ENCODE data around the gene TNK1.

The TNK1 gene

GRCh38 chr17:7389924-7390910 lies 9.3 kb downstream of the TNK1 start:
- TF ChIP-seq CREB1 (IDR thresholded peaks at IDR 0.05; ENCODE audit: low read depth), result no peak
- no peak for TF ChIP-seq NFIC (IDR thresholded peaks at IDR 0.05)
- TF ChIP-seq ZBTB7A (IDR thresholded peaks at IDR 0.05; ENCODE audit: low read depth), result no peak
- TF ChIP-seq REST (IDR thresholded peaks at IDR 0.05; ENCODE audit: low read depth), result no peak
- TF ChIP-seq EP300 (IDR thresholded peaks at IDR 0.05; ENCODE audit: borderline replicate concordance), result no peak
- no peak for TF ChIP-seq EGR1 (IDR thresholded peaks at IDR 0.05)
- TF ChIP-seq TCF12 (IDR thresholded peaks at IDR 0.05; ENCODE audit: low read depth), result no peak
- TF ChIP-seq CEBPB (IDR thresholded peaks at IDR 0.05), result no peak
- TF ChIP-seq, protein P1, sequence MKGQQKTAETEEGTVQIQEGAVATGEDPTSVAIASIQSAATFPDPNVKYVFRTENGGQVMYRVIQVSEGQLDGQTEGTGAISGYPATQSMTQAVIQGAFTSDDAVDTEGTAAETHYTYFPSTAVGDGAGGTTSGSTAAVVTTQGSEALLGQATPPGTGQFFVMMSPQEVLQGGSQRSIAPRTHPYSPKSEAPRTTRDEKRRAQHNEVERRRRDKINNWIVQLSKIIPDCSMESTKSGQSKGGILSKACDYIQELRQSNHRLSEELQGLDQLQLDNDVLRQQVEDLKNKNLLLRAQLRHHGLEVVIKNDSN (IDR thresholded peaks at IDR 0.05), result no peak
- TF ChIP-seq FOXM1 (IDR thresholded peaks at IDR 0.05; ENCODE audit: borderline replicate concordance, low read depth), result no peak
- no peak for TF ChIP-seq TEAD4 (IDR thresholded peaks at IDR 0.05)
- no peak for TF ChIP-seq TAF1 (IDR thresholded peaks at IDR 0.05; ENCODE audit: low read depth)
- TF ChIP-seq MAX (IDR thresholded peaks at IDR 0.05), result no peak
- TF ChIP-seq YY1 (IDR thresholded peaks at IDR 0.05; ENCODE audit: low read depth), result no peak
- no peak for TF ChIP-seq RAD21 (IDR thresholded peaks at IDR 0.05; ENCODE audit: low read depth)

DNA sequence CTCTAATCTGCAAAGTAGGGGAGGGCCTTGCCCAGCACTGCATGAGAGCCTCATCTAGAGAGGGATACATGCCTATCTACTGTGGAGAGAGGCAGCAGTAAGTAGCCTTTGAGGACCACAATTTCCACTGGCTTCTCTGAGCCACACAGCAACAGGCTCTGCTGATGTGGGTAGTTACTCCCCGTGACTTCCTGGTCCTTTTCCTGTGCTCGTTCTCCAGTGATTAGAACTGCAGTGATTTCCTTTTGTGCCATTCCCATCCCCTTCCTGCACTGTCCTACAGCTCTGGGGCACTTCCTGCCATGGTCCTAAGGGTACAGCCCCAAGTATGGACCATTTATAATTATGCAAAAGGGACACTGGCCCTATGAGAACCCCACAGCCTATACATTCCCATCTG lies 10.4 kb downstream of the TNK1 start:
- TF ChIP-seq, protein P1 (IDR thresholded peaks at IDR 0.05), result no peak
- TF ChIP-seq RAD21 (IDR thresholded peaks at IDR 0.05; ENCODE audit: low read depth) (no peak), CREB1 (IDR thresholded peaks at IDR 0.05; ENCODE audit: low read depth) (no peak), EGR1 (IDR thresholded peaks at IDR 0.05) (no peak), TCF12 (IDR thresholded peaks at IDR 0.05; ENCODE audit: low read depth) (no peak), REST (IDR thresholded peaks at IDR 0.05; ENCODE audit: low read depth) (no peak), YY1 (IDR thresholded peaks at IDR 0.05; ENCODE audit: low read depth) (no peak)

GRCh38 chr17:7392696-7393612 lies 12.1 kb downstream of the TNK1 start:
- no peak for TF ChIP-seq RAD21 (IDR thresholded peaks at IDR 0.05; ENCODE audit: low read depth)
- TF ChIP-seq EP300 (IDR thresholded peaks at IDR 0.05; ENCODE audit: borderline replicate concordance), result no peak
- no peak for TF ChIP-seq NFIC (IDR thresholded peaks at IDR 0.05)
- TF ChIP-seq CEBPB (IDR thresholded peaks at IDR 0.05), result no peak
- no peak for TF ChIP-seq CREB1 (IDR thresholded peaks at IDR 0.05; ENCODE audit: low read depth)
- no peak for TF ChIP-seq REST (IDR thresholded peaks at IDR 0.05; ENCODE audit: low read depth)
- TF ChIP-seq, protein P1 (IDR thresholded peaks at IDR 0.05), result no peak
- TF ChIP-seq MAX (IDR thresholded peaks at IDR 0.05), result no peak
- no peak for TF ChIP-seq EGR1 (IDR thresholded peaks at IDR 0.05)
- no peak; the same call in 1 of the 2 replicates for TF ChIP-seq TAF1 (IDR thresholded peaks at IDR 0.05; ENCODE audit: low read depth)
- no peak for TF ChIP-seq TEAD4 (IDR thresholded peaks at IDR 0.05)
- no peak for TF ChIP-seq FOXM1 (IDR thresholded peaks at IDR 0.05; ENCODE audit: borderline replicate concordance, low read depth)
- TF ChIP-seq YY1 (IDR thresholded peaks at IDR 0.05; ENCODE audit: low read depth), result no peak
- TF ChIP-seq TCF12 (IDR thresholded peaks at IDR 0.05; ENCODE audit: low read depth), result no peak
- TF ChIP-seq ZBTB7A (IDR thresholded peaks at IDR 0.05; ENCODE audit: low read depth), result no peak
